HG02759 (cell line): ENCODE data around the gene AGK.
"Not testable (repeated sequence)": the region's sequence is repeated elsewhere in the genome, so short reads cannot be mapped to it uniquely, and the experiment has no call there.

Source experiments
- ATAC-seq: cut with Tn5 transposase; IDR thresholded peaks from one replicate; pipeline ENCODE4 v1.9.1; 2021; ENCODE audit warnings: mild to moderate bottlenecking, moderate library complexity; ENCODE audit not compliant: unreplicated experiment

AGK gene

GRCh38 chr7:141645188-141645587, 94.0 kb downstream of the AGK start:
- ATAC-seq = no peak

- ATAC-seq = no peak
Measured at GRCh38 chr7:141646826-141647480, 95.7 kb downstream of the AGK start.

- ATAC-seq = not testable (repeated sequence)
Measured at GRCh38 chr7:141647701-141648100, 96.5 kb downstream of the AGK start.

GRCh38 chr7:141648276-141649114, 97.3 kb downstream of the AGK start:
- ATAC-seq = no peak

- ATAC-seq = peak; percentile 71
Measured at GRCh38 chr7:141649137-141649864, 98.1 kb downstream of the AGK start.

- ATAC-seq = peak; percentile 74
Measured at GRCh38 chr7:141649865-141650634, 98.8 kb downstream of the AGK start.

GRCh38 chr7:141651417-141651816, 100.2 kb downstream of the AGK start:
- ATAC-seq = no peak

GRCh38 chr7:141652691-141653090, 101.5 kb downstream of the AGK start:
- ATAC-seq = no peak

GRCh38 chr7:141654551-141654950, 103.3 kb downstream of the AGK start:
- ATAC-seq = peak; percentile 84

GRCh38 chr7:141659501-141659900, 108.3 kb downstream of the AGK start:
- no peak for ATAC-seq

- ATAC-seq = no peak
Measured at GRCh38 chr7:141660259-141660658, 109.0 kb downstream of the AGK start.

- no peak for ATAC-seq
Measured at GRCh38 chr7:141663081-141663849, 112.1 kb downstream of the AGK start.

GRCh38 chr7:141664450-141664849, 113.2 kb downstream of the AGK start:
- ATAC-seq = no peak

- no peak for ATAC-seq
Measured at GRCh38 chr7:141665208-141666035, 114.2 kb downstream of the AGK start.

- no peak for ATAC-seq
Measured at GRCh38 chr7:141666071-141666470, 114.9 kb downstream of the AGK start.

- no peak for ATAC-seq
Measured at GRCh38 chr7:141668853-141669252, 117.6 kb downstream of the AGK start.

- no peak for ATAC-seq
Measured at GRCh38 chr7:141671705-141672496, 120.7 kb downstream of the AGK start.

- no peak for ATAC-seq
Measured at GRCh38 chr7:141673346-141673745, 122.1 kb downstream of the AGK start.
